GM21576 (cell line): Measurements from ENCODE around the gene ZNF691.
"Not testable (repeated sequence)": the region's sequence is repeated elsewhere in the genome, so short reads cannot be mapped to it uniquely, and the experiment has no call there.

Experiments
- ATAC-seq: cut with Tn5 transposase; IDR thresholded peaks from one replicate; pipeline ENCODE4 v1.9.1; 2021; ENCODE audit warnings: mild to moderate bottlenecking, moderate library complexity; ENCODE audit not compliant: unreplicated experiment

Gene ZNF691

GRCh38 chr1:42853116-42853884, 6.9 kb downstream of the ZNF691 start:
- no peak for ATAC-seq

- ATAC-seq, result not testable (repeated sequence)
These were observed 10.1 kb downstream of the ZNF691 start for GRCh38 chr1:42856554-42856953.

DNA sequence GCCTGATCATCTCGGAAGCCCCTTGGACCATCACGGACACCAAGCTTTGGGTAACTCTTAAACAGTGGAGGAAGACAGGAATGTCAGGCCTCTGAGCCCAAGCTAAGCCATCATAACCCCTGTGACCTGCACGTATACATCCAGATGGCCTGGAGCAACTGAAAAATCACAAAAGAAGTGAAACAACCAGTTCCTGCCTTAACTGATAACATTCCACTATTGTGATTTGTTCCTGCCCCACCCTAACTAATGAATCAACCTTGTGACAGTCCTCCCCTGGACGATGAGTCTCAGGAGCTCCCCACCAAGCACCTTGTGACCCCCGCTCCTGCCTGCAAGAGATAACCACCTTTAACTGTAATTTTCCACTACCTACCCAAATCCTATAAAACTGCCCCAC, 13.0 kb downstream of the ZNF691 start:
- not testable (repeated sequence) for ATAC-seq

DNA sequence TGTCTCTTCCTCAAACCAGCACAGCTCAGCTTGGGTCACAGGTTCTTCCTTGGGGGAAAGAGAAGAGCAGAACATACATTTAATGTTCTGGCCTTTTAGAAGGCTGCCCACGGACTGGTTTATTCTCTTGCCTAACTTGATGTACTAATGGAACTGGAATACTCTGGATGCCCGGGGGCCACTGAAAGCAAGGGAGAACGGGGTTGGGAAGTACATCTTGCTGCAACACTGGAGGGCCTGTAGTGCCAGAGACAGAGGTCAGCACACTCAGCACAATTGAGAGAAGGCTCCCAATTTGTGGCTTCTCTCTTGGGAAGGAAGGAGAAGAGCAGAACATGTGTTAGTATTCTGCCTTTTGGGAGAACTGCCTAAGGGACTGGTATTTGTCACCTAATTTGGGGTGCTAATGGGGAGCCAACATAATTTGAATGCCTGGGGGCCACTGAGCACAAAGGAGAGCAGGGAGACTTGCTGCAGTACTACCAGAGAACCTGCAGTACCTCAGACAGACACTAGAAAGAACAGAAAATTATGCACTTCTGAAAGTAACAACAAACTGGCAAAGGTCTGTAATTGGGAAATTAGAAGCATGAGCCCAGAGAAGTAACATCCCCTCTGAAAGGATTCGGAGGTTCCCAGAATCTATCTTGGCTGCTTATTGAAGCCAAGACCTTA, 14.1 kb downstream of the ZNF691 start:
- no peak for ATAC-seq

DNA sequence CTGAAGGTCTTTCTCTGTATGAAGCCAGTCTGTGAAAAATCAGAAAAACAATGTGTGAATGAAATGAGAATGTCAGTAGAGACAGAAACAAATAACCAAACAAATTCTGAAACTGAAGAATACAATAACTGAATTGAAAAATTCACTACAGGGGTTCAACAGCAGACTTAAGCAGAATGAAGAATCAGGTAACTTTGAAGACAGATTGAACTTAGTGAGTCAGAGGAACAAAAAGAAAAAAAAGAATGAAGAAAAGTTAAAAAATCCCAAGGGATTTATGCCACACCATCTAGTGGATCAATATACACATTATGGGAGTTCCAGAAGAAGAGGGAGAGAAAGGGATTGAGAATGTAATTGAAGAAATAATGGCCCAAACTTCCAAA, 14.6 kb downstream of the ZNF691 start:
- no peak for ATAC-seq

- ATAC-seq, result no peak
These were observed 20.1 kb downstream of the ZNF691 start for GRCh38 chr1:42866549-42866948.

DNA sequence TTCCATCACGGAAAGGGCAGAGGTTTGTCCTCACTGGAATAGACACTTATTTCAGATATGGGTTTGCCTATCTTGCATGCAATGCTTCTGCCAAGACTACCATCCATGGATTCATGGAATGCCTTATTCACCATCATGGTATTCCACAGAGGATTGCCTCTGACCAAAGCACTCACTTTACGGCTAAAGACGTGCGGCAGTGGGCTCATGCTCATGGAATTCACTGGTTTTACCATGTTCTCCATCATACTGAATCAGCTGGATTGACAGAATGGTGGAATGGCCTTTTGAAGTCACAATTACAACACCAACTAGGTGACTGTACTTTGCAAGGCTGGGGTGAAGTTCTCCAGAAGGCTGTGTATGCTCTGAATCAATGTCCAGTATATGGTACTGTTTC, 22.1 kb downstream of the ZNF691 start:
- ATAC-seq, result not testable (repeated sequence)

DNA sequence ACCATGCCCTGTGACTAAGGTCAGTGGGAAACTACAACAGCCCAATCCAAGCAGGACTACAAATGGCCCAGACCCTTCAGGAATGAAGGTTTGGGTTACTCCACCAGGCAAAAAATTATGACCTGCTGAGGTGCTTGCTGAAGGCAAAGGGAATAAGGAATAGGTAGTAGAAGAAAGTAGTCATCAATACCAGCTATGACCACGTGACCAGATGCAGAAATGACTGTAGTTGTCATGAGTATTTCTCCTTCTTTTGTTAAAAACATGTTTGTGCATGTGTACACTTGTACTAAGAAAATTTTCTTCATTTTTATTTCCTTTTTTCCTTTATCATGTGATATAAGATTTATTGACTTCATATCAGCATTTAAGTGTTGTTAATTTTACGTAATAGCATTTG, 22.8 kb downstream of the ZNF691 start:
- not testable (repeated sequence) for ATAC-seq

- ATAC-seq, result not testable (repeated sequence)
These were observed 23.3 kb downstream of the ZNF691 start for GRCh38 chr1:42869751-42870150.

DNA sequence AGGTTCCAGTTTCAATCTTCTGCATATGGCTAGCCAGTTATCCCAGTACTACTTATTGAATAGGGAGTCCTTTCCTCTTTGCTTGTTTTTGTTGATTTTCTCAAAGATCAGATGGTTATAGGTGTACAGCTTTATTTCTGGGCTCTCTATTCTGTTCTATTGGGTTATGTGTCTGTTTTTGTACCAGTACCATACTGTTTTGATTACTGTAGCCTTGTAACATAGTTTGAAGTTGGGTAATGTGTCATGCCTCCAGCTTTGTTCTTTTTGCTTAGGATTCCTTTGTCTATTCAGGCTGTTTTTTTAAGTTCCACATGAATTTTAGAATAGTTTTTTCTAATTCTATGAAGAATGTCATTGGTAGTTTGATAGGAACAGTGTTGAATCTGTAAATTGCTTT, 26.7 kb downstream of the ZNF691 start:
- ATAC-seq, result not testable (repeated sequence)

DNA sequence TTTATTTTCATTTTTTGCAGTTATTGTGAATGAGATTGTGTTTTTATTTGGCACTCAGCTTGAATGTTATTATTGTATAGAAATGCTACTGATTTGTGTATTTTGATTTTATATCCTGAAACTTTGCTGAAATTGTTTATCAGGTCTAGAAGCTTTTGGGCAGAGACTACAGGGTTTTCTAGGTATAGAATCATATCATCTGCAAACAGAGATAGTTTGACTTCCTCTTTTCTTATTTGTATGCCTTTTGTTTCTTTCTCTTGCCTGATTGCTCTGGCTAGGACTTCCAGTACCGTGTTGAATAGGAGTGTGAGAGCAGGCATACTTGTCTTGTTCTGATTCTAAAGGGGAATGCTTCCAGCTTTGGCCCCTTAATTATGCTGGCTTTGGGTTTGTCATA, 27.3 kb downstream of the ZNF691 start:
- ATAC-seq, result no peak

- no peak for ATAC-seq
These were observed 29.6 kb downstream of the ZNF691 start for GRCh38 chr1:42876009-42876408.

DNA sequence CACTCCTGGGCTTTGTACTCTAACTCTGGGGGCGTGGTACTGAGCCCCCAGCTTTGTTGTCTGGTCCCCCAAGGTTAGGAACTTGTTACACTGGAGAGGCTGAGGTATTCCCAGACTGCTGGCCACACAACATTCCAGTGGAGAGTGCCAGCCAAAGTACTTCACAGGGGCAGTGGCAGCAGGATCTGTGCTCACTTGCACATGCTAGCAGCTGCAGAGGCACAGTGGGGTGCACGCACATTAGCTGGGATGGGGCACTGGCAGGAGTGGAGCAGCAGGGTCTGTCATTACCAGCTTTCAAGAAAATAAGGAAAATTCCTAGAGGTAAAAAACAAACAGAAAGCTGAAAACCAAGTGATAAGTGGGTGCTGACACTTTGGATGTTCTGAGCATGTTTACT, 31.0 kb downstream of the ZNF691 start:
- no peak for ATAC-seq

GRCh38 chr1:42880384-42880783, 34.0 kb downstream of the ZNF691 start:
- ATAC-seq, result no peak

DNA sequence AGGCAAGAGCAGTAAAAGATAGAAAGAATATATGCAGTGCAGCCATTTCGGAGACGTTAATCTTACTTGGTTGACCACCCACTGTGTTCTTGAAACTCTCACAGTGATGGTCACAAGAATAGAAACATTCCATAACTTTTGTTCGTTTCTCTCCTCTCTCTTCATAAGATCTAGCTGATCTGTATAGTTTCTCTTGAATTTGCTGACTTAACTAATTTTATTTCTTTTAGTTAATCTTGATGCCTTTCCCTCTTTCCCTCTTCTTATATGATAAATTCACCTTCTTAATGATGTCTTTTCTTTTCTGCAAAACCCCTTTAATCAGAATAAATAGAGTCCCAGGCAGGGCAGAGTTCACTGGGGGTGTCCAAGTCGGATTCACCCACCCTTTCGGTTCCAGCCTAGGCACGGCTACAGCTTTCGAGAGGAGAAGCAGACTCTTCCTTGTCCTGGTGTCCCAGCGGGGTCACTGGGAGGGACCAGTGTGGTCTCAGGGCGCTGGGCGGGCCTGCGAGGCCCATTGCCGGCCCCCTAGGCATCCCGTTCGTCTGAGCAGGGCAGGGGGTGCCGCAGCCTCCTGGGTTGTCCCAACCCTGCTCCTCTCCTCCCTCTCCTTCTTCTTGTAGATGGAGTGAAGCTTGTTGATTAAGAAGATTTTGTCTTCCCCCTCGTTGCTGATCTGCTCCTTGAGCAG, 39.8 kb downstream of the ZNF691 start:
- no peak for ATAC-seq

GRCh38 chr1:42886800-42887199, 40.4 kb downstream of the ZNF691 start:
- no peak for ATAC-seq

GRCh38 chr1:42887366-42887765, 41.0 kb downstream of the ZNF691 start:
- no peak for ATAC-seq

- ATAC-seq, result no peak
These were observed 41.7 kb downstream of the ZNF691 start for GRCh38 chr1:42888013-42888633.

DNA sequence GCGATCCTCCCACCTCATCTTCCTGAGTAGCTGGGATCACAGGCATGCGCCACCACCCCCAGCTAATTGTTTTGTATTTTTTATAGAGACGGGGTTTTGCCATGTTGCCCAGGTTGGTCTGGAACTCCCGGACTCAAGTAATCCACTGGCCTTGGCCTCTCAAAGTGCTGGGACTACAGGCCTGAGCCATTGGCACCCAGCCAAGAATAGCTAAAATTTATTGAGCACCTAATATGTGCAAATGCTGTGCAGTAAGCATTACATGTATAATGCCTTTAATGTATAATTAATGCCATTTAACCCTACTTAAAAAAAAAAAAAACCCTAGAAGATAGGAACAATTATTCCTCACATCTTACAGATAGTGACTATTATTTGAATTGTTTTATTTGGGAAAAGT, 42.9 kb downstream of the ZNF691 start:
- ATAC-seq, result no peak

DNA sequence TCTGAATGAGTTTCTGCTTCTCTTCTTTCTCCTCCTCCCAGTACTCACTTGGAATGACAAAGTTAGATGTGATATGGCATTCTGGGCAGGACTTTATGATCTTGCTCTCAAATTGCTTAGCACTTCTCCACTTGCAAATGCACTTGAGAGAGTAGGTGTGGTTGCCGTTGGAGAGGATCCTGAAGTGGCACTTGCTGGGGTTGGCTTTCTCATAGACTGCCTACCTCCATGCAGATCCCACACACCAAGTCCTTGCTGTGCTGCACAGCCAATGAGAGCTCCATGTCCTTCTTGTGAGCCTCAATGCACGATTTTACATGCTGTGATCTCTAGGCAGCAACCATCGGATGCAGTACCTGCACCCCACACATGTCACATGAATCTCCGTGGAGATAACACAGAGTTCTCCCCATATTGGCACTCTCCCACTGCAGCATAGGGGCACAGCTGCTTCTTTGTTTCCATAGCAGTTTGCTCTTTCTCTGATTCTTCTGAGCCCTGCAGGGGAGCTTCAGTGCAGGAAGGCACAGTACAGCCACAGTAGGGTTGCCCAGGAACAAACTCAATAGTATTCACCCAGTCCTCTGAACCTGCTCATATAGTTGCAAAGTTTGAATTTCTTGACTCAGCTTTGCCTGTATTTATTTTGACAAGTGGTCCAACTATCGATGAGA, 45.2 kb downstream of the ZNF691 start:
- no peak for ATAC-seq

DNA sequence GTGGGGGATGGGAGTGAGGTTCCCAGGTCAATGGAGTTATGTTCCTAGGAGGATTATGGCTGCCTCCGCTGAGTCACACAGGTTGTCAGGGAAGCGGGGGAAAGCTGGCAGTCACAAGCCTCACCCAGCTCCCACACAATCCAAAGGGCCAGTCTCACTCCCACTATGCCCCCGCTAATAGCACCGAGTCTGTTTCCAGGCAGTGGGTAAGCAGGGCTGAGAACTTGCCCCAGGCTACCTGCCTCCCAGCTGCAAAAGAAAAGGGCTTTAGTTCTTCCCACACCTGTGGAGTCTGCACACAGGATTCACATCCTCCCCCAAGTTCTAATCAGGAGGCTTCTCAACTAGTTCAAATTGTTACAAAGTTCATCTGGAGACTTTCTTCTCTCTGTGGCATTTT, 53.5 kb downstream of the ZNF691 start:
- ATAC-seq, result not testable (repeated sequence)
